Measurements from ENCODE around the gene SDR9C7. TPM values are rescaled to one million over a fixed set of nuclear protein-coding genes. Genes with fewer than 3 reads are reported as not detected.
"Not testable (repeated sequence)": the region's sequence is repeated elsewhere in the genome, so short reads cannot be mapped to it uniquely, and the experiment has no call there.

The SDR9C7 gene
- polyA plus RNA-seq, 2 of the 4 experiments (the other 2 are of a cell fraction), result not detected

- no peak overlapping the region for H3K4me2 ChIP-seq
- POLR2A ChIA-PET, result no interaction called here
- peaks cover 12% of the 10 kb centered on the region for H3K4me1 ChIP-seq
- TF ChIP-seq HOXA7 (CRISPR knock-in tag; IDR thresholded peaks at IDR 0.05) (no peak), HDAC2 (IDR thresholded peaks at IDR 0.05) (no peak), POLR2A (IDR thresholded peaks at IDR 0.05; ENCODE audit: low read length) (no peak), ZFP36 (IDR thresholded peaks at IDR 0.05; ENCODE audit: borderline replicate concordance, partially characterized antibody) (no peak), RNF2 (IDR thresholded peaks at IDR 0.05; ENCODE audit: borderline replicate concordance, low read depth) (no peak), REST (IDR thresholded peaks at IDR 0.05) (no peak), ZSCAN20 (CRISPR knock-in tag; IDR thresholded peaks at IDR 0.05) (no peak), ATOH8 (CRISPR knock-in tag; IDR thresholded peaks at IDR 0.05; ENCODE audit: low read depth) (no peak), CHD2 (IDR thresholded peaks at IDR 0.05; ENCODE audit: low read length, partially characterized antibody) (no peak), FOSB (CRISPR knock-in tag; IDR thresholded peaks at IDR 0.05) (no peak), PBX3 (IDR thresholded peaks at IDR 0.05) (no peak), CBX2 (IDR thresholded peaks at IDR 0.05; ENCODE audit: borderline replicate concordance, low read depth) (no peak), EP300 (IDR thresholded peaks at IDR 0.05) (no peak)
- CTCF ChIA-PET, result interaction anchor here (0.6 kb wide), 1 partner anchor 84 kb away, joined by 3 read pairs; no protein-coding TSS in a partner anchor
- ATAC-seq (no peak), DNase-seq (ENCODE audit: low read depth in 1 of 2, low spot score in 1 of 2) (no peak), FAIRE-seq (no peak)
- WGBS (ENCODE audit: missing lambda C conversion rate), result 25% methylated on average over 1 of the region's 1 CpG
- peaks cover 15% of the 10 kb centered on the region; the same call in 2 of the 3 replicates for H3K9me3 ChIP-seq
- H3K4me3 ChIP-seq, result no peak overlapping the region
- H3K27ac ChIP-seq, result no peak overlapping the region
These were observed 48.9 kb downstream of the SDR9C7 start for GRCh38 chr12:56885316-56885715.

- peaks cover 15% of the 10 kb centered on the region; the same call in 2 of the 3 replicates for H3K9me3 ChIP-seq
- CTCF ChIA-PET, result no interaction called here
- no peak overlapping the region for H3K4me3 ChIP-seq
- peaks cover 21% of the 10 kb centered on the region for H3K4me1 ChIP-seq
- H3K4me2 ChIP-seq, result no peak overlapping the region
- 57% methylated on average over 1 of the region's 1 CpG for WGBS (ENCODE audit: missing lambda C conversion rate)
- no peak for TF ChIP-seq FOSL2 (IDR thresholded peaks at IDR 0.05)
- TF ChIP-seq FOSL2 (CRISPR knock-in tag; IDR thresholded peaks at IDR 0.05), result peak; percentile 56
- TF ChIP-seq POLR2AphosphoS2 (conservative IDR thresholded peaks at IDR 0.05; ENCODE audit: low read length), result no peak
- no peak for TF ChIP-seq HES2 (IDR thresholded peaks at IDR 0.05)
- ATAC-seq (no peak), FAIRE-seq (no peak), DNase-seq (ENCODE audit: low read depth in 1 of 2, low spot score in 1 of 2) (no peak)
- POLR2A ChIA-PET, result no interaction called here
- no peak overlapping the region for H3K27ac ChIP-seq
These were observed 49.8 kb downstream of the SDR9C7 start for GRCh38 chr12:56884421-56884820.

GRCh38 chr12:56882407-56882806 lies 51.8 kb downstream of the SDR9C7 start:
- FAIRE-seq; POLR2A ChIA-PET; H3K27ac ChIP-seq; H3K4me3 ChIP-seq; DNase-seq (ENCODE audit: low read depth in 1 of 2, low spot score in 1 of 2); H3K4me2 ChIP-seq; ATAC-seq: not testable (repeated sequence)
- peaks cover 34% of the 10 kb centered on the region for H3K4me1 ChIP-seq
- 60% methylated on average over 3 of the region's 3 CpGs for WGBS (ENCODE audit: missing lambda C conversion rate)
- H3K9me3 ChIP-seq, result peaks cover 15% of the 10 kb centered on the region; the same call in 2 of the 3 replicates
- CTCF ChIA-PET, result interaction anchor here (3.6 kb wide), 1 partner anchor 106 kb away, joined by 11 read pairs; no protein-coding TSS in a partner anchor

Data from A549 (cell line).